NB4 (cell line): ENCODE data around the gene FAM53B.
A peak's percentile ranks its signal among the peaks of the same experiment; 100 is the strongest.

ENCODE experiments used
- DNase-seq: peaks from one replicate; pipeline ENCODE4 v3.0.0; 2010; ENCODE audit warnings: low read depth
- H3K4me3 ChIP-seq: one replicate; pipeline ENCODE4 v1.5.1; 2011; ENCODE audit warnings: mild to moderate bottlenecking, low read depth, low read length, moderate library complexity
- MAX ChIP-seq: IDR thresholded peaks from 2 replicates; pipeline ENCODE4 v1.6.1; 2011; ENCODE audit warnings: low read depth, low read length
- MYC ChIP-seq: IDR thresholded peaks from 2 replicates; pipeline ENCODE4 v1.6.1; 2011; ENCODE audit warnings: low read depth, low read length
- POLR2A ChIP-seq: IDR thresholded peaks from 2 replicates; pipeline ENCODE4 v1.6.1; 2011; ENCODE audit warnings: mild to moderate bottlenecking; ENCODE audit not compliant: insufficient read length; ENCODE audit errors: extremely low read depth
- TF ChIP-seq, protein P1 (sequence below): IDR thresholded peaks from one replicate; pipeline ENCODE4 v1.5.1; 2012; ENCODE audit warnings: low read depth, low read length

The FAM53B gene

DNA sequence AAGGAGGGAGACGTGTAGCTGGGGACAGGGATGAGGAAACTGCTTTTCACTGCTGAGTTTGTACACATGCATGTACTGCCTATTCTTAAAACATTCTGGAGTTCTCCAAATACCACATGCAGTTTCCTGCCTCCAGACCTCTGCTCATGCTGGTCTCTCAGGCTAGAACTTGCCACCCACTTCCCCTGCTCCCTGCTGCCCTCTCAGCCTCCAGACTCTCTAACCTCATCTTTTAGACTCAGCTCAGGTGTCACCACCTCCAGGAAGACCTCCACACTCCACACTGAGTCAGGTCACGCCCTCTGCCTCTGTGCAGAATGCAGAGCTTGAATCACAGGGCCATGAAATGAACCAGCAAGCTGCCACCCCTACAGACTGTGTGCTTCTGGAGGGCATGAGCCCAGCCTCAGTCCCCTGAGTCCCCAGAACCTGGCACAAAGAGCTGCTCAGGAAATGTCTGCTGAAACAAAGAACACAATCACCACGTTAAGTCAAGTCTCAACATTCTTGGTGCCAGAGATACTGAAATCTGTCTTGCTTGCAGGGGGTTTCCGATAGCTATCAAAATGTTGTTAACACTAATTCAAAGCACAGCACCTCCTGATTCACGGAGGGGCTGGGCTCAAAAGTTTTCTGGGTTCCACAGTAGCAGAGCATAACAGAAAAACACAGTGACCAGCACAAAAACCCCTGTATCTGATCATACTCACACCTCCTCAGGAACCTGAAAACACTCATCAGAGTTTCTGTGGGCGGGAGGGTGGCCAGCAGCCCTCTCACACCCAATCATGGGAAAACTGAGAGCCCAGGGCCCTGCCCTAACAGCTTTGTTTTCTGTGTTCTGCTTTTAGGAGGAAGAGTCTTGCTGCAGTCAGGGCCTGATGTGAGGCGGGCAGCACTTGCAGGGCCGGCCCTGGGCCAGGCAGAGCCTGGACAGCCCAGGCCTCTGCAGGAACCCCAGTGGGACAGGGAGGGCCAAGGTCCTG lies 21.1 kb downstream of the FAM53B start:
- no peak overlapping the region for H3K4me3 ChIP-seq
- DNase-seq = peak; percentile 66
- TF ChIP-seq, protein P1, sequence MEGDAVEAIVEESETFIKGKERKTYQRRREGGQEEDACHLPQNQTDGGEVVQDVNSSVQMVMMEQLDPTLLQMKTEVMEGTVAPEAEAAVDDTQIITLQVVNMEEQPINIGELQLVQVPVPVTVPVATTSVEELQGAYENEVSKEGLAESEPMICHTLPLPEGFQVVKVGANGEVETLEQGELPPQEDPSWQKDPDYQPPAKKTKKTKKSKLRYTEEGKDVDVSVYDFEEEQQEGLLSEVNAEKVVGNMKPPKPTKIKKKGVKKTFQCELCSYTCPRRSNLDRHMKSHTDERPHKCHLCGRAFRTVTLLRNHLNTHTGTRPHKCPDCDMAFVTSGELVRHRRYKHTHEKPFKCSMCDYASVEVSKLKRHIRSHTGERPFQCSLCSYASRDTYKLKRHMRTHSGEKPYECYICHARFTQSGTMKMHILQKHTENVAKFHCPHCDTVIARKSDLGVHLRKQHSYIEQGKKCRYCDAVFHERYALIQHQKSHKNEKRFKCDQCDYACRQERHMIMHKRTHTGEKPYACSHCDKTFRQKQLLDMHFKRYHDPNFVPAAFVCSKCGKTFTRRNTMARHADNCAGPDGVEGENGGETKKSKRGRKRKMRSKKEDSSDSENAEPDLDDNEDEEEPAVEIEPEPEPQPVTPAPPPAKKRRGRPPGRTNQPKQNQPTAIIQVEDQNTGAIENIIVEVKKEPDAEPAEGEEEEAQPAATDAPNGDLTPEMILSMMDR = no peak
- peak; percentile 61 for TF ChIP-seq MAX
- no peak for TF ChIP-seq POLR2A
- TF ChIP-seq MYC = no peak; the same call in 1 of the 2 replicates

DNA sequence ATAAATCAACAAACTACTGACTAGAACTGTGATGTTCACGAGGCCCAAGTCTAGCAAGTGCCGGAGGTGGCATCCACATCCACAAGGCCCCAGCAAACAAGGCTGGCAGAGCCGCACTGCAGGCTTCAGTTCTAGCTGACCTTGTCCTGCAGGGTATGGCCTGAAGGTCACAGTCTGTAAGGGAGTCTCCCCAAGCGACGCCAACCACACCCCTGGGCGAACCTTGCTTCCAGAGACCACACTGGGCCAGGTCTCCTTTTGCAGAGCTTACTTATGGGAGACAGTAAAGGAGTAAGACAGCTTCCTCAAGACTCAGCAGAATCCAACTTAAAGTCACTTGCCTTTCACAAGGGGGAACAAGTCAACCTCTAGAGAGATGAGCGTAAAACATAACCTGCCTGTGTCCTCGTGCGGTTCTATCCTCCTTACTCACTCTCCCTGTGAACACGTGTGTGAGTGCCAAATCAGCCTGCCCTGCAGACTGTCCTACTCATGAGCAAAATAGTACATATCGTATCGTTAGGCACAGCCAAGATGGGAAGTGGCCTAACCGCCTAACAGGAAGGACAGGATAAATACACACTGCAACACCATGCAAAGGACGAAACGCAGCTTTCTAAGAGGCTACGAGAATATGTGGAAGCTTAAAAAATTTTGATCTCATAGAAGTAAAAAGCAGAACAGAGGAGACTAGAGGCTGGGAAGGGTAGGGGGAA lies 22.7 kb downstream of the FAM53B start:
- no peak overlapping the region for H3K4me3 ChIP-seq
- TF ChIP-seq MAX (peak; percentile 100), POLR2A (no peak), MYC (peak; percentile 92)
- TF ChIP-seq, protein P1 = no peak
- DNase-seq = peak; percentile 93

GRCh38 chr10:124719213-124719851 lies 24.8 kb downstream of the FAM53B start:
- TF ChIP-seq, protein P1 = peak; percentile 52
- no peak for TF ChIP-seq POLR2A
- H3K4me3 ChIP-seq = no peak overlapping the region
- DNase-seq = peak; percentile 68

DNA sequence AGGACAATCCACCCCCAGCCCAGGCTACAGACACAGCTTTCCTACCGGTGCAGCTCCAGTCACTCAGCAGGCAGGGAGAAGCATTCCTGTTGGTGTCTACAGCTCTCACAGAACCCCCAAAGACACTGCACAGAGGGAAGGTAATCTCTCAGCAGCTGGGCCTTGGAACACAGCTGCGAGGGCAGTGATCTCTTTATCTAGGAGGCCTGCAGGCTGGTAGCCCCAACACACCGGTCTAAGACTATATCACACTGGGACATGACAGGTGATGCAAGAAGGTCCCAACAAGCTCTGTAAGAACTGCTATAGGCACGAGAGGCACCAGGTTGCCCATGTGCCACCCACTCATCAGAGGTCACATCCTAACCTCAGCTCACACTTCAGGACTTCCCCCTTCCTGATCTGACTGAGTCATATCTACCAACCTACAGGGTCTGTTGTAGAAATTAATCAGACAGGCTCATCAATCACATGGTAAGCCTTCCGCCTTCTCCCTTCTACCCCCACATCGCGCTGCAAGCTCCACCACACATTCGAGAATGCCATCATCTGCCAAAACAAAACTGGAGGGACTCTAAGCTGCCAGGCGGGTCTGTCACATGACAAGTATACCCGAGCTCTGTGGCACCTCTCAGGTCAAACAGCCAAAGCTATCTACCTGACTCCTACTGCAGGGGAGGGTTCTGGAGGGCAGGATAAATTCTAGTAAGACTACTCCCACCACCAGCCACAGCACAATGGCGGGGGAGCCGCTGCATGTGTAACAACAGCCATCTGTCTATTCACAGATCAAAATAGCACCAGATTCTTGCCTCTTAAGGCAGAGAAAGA lies 26.1 kb downstream of the FAM53B start:
- H3K4me3 ChIP-seq = no peak overlapping the region
- peak; percentile 86 for DNase-seq
- TF ChIP-seq MAX = peak; percentile 90
- no peak for TF ChIP-seq POLR2A
- peak; percentile 87 for TF ChIP-seq MYC
- TF ChIP-seq, protein P1 = no peak
